HepG2 (cell line): ENCODE data around the gene SMAP1. TPM values are rescaled to one million over a fixed set of nuclear protein-coding genes. Genes with fewer than 3 reads are reported as not detected.

Experiments used
- ATAC-seq: fragments of 200-7000 bp; cut with Tn5 transposase; 3 replicates; pipeline ENCODE4 v1.9.1; 2020; ENCODE audit warnings: mild to moderate bottlenecking, moderate library complexity
- BruUV-seq: library from RNA; stranded (reverse); fragments of 400-500 nt; replicated peaks from 2 replicates; lab custom pipeline; 2021; lab: Mats Ljungman, UMichigan
- CTCF ChIA-PET: fragments of 300-600 bp; formaldehyde crosslinking; extraction: SDS; loops from one replicate; lab custom pipeline; 2021; ENCODE audit warnings: low total read pairs, inconsistent platforms, low intra/inter-chr PET ratio; lab: Yijun Ruan, JAX
- POLR2A ChIA-PET: fragments of 350-600 bp; sonication (Branson Sonifier 250); formaldehyde crosslinking; loops from one replicate; lab custom pipeline; 2020; ENCODE audit warnings: antibody characterized with exemption, inconsistent platforms; lab: Yijun Ruan, JAX
- DNase-seq: peaks from one replicate; pipeline ENCODE4 v3.0.0-alpha.2; 2015; ENCODE audit warnings: low spot score
- FAIRE-seq: peaks from 3 replicates; lab custom pipeline; 2011; peaks lifted over from hg19 to GRCh38; lab: Jason Lieb, UNC
- H2AFZ ChIP-seq: one replicate; pipeline ENCODE4 v1.6.1; 2011; ENCODE audit warnings: low read length, inconsistent platforms
- H3K27ac ChIP-seq: fragments of 300-600 bp; 3 replicates; pipeline ENCODE4 v1.8.0; 2011; ENCODE audit warnings: mixed run types, mild to moderate bottlenecking, mixed read lengths, low read length, inconsistent platforms; ENCODE audit not compliant: insufficient read depth; ENCODE audit errors: extremely low read length
- H3K27me3 ChIP-seq, 2 experiments: fragments of 200-600 bp in 1 of 2; 2 replicates in 1 of 2; 3 replicates in 1 of 2; pipeline versions ENCODE4 v1.6.0 to v1.8.0; 2011; ENCODE audit warnings: low read length in 2 of 2, mild to moderate bottlenecking in 2 of 2, moderate library complexity in 2 of 2, inconsistent platforms in 1 of 2; ENCODE audit not compliant: insufficient read depth in 2 of 2, control insufficient read depth in 1 of 2
- H3K36me3 ChIP-seq, 2 experiments: fragments of 200-600 bp in 1 of 2; replicated peaks in 1 of 2; 2 replicates in 1 of 2; 3 replicates in 1 of 2; pipeline versions ENCODE4 v1.5.1 to v1.8.0; 2011; ENCODE audit warnings: low read length in 2 of 2, inconsistent platforms in 1 of 2; ENCODE audit not compliant: insufficient read depth in 2 of 2, control insufficient read depth in 1 of 2
- H3K4me1 ChIP-seq: 2 replicates; pipeline ENCODE4 v1.5.1; 2012; ENCODE audit warnings: low read length, inconsistent platforms; ENCODE audit not compliant: insufficient read depth
- H3K4me2 ChIP-seq: 2 replicates; pipeline ENCODE4 v1.6.0; 2011; ENCODE audit warnings: low read depth, low read length, inconsistent platforms
- H3K4me3 ChIP-seq, 3 experiments: fragments of 200-600 bp in 1 of 3; sonication (generic), shearing (Covaris generic) in 1 of 3; replicated peaks in 1 of 3; 2 replicates each; pipeline ENCODE4 v1.5.1; 2011 to 2016; ENCODE audit warnings: low read length in 3 of 3, inconsistent platforms in 2 of 3, low read depth in 2 of 3, mild to moderate bottlenecking in 2 of 3, control low read depth in 1 of 3, mixed read lengths in 1 of 3; ENCODE audit not compliant: insufficient read depth in 1 of 3
- H3K79me2 ChIP-seq: one replicate; pipeline ENCODE4 v1.6.1; 2011; ENCODE audit warnings: low read length, inconsistent platforms; ENCODE audit not compliant: insufficient read depth
- H3K9ac ChIP-seq: 2 replicates; pipeline ENCODE4 v1.6.0; 2011; ENCODE audit warnings: mild to moderate bottlenecking, low read depth, low read length, inconsistent platforms; ENCODE audit not compliant: insufficient read depth
- H3K9me3 ChIP-seq: 2 replicates; pipeline ENCODE4 v1.5.1; 2012; ENCODE audit warnings: mild to moderate bottlenecking, low read length
- H4K20me1 ChIP-seq: 2 replicates; pipeline ENCODE4 v1.6.0; 2011; ENCODE audit warnings: inconsistent platforms, mild to moderate bottlenecking, low read length, moderate library complexity; ENCODE audit not compliant: insufficient read depth
- CEBPZ ChIP-seq: IDR thresholded peaks from 2 replicates; pipeline ENCODE4 v1.6.1; 2012; ENCODE audit warnings: low read length, improper control_type of control experiment
- TAF1 ChIP-seq: sonication (generic); formaldehyde crosslinking; IDR thresholded peaks from 2 replicates; pipeline ENCODE4 v1.4.0; 2020; ENCODE audit warnings: missing genetic modification reagents
- ZBTB26 ChIP-seq: IDR thresholded peaks from 2 replicates; pipeline ENCODE4 v1.6.1; 2016; ENCODE audit warnings: missing compliant biosample characterization, missing genetic modification reagents, borderline replicate concordance
- WGBS: methylation state at CpG from one replicate; pipeline ENCODE4 v1.1.6; 2017; ENCODE audit warnings: low lambda C conversion rate; 5-methylcytosine and 5-hydroxymethylcytosine counted together
- in situ Hi-C: cut with HindIII; loops from 2 replicates; pipeline ENCODE4 v1.10.0; 2017; ENCODE audit warnings: low pct_unique_long_range_greater_than_20kb; ENCODE audit not compliant: extremely low pct_ligation_motif_present
- intact Hi-C: fragments of 100-400 bp; cut with micrococcal nuclease; formaldehyde crosslinking; loops from one replicate; pipeline ENCODE4 v1.10.0; 2022; ENCODE audit not compliant: unreplicated experiment
- polyA plus RNA-seq, 8 experiments: library from polyadenylated mRNA; depleted of rRNA in 3 of 8; stranded (reverse) in 7 of 8; unstranded in 1 of 8; fragments of >200 nt; fragmentation: Illumina TruSeq in 4 of 8; extraction: Trizol in 4 of 8; gene quantifications; 2 replicates each; pipeline versions ENCODE4 v1.2.1 to v1.2.3, GENCODE V29; 2011 to 2016; ENCODE audit warnings: low read depth in 4 of 8, missing spikeins in 1 of 8, mixed read lengths in 1 of 8; ENCODE audit not compliant: insufficient read depth in 1 of 8
- total RNA-seq, 5 experiments: library from RNA; depleted of rRNA; stranded (reverse); fragments of >200 nt; fragmentation: Illumina TruSeq; extraction: Trizol; gene quantifications; 2 replicates each; pipeline ENCODE4 v1.2.3, GENCODE V29; 2016; ENCODE audit warnings: low read depth in 1 of 5

SMAP1 gene
- total and polyA plus RNA-seq, 2 of the 13 experiments (the other 11 are each of a cell fraction or from before 2014, with no cell fraction given) = 13.4 to 17.8 TPM

- TF ChIP-seq CEBPZ = no peak
Measured at GRCh38 chr6:70790483-70791224, 123.0 kb downstream of the SMAP1 start (continued).

GRCh38 chr6:70797625-70798024 is 129.9 kb downstream of the SMAP1 start:
- Histone ChIP-seq H3K9me3 (no peaks in the 10 kb centered on the region), H3K9ac (no peak overlapping the region), H2AFZ (no peak overlapping the region), H3K4me1 (no peaks in the 10 kb centered on the region), H3K4me2 (no peak overlapping the region), H3K4me3 (no peak overlapping the region), H3K36me3 (no peaks in the 10 kb centered on the region), H3K79me2 (no peaks in the 10 kb centered on the region), H3K27ac (no peak overlapping the region), H3K27me3 (no peaks in the 10 kb centered on the region), H4K20me1 (no peaks in the 10 kb centered on the region)
- ChIA-PET CTCF (no interaction called here), POLR2A (no interaction called here)
- ATAC-seq (no peak), DNase-seq (no peak), FAIRE-seq (no peak)
- in situ Hi-C loops (no loop called here), intact Hi-C loops (loop anchor here (10.0 kb wide), 1 partner anchor 157 kb away; the partner anchor contains the start of gene B3GAT2)
- WGBS = 91% methylated on average over 1 of the region's 1 CpG
- TF ChIP-seq TAF1 (no peak), ZBTB26 (CRISPR knock-in tag) (no peak)
- BruUV-seq = no TSS peak
